Renal cortical epithelial cell (primary cell): ENCODE results near the gene HS1BP3. TPM values are rescaled to one million over a fixed set of nuclear protein-coding genes. Genes with fewer than 3 reads are reported as not detected.

ENCODE experiments used
- DNase-seq: peaks from one replicate; pipeline ENCODE4 v3.0.0-alpha.2; 2011; ENCODE audit warnings: low read depth
- total RNA-seq: library from RNA; depleted of rRNA; stranded (reverse); fragments of >200 nt; gene quantifications from 2 replicates; pipeline ENCODE4 v1.2.3, GENCODE V29; 2014

Gene HS1BP3
- total RNA-seq, 1 donor from 2014 or later, result 33.9 TPM

DNA sequence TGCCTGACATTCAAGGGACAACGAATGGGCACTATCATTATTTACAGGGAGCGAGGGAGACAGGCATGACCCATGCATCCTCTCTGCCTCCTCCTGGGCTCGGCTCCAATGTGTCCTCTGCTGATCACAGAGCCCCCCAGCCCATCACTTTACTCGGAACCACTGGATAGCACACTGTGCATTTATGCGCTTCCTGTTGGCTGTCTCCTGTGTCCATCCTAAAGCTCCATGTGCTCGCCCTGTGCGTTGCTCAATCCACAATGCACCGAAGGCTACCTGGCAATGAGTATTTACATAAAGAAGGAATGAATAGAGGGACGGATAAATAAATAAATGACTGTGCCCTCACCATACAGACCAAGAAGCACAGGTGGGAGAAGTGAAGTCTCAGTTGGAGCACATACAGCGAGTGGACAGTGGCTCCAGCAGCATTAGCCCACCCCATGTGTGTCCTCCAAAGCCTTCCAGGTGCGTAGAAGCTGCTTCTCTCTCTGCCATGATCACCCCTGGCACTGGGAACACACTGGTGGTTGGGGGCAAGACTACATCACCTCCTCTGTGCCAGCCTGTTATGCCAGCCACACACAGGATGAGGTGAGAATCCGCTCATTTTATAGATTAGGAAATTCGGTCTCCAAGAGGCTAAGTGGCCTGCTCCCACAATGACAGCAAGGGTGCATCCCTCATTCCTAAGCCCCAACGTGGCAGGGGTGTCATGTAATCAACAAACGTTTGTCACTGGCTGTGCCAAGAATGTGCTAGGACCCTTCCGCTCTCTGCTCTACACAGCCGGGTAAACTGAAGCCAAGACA, 13.7 kb upstream of the HS1BP3 start:
- no peak for DNase-seq

DNA sequence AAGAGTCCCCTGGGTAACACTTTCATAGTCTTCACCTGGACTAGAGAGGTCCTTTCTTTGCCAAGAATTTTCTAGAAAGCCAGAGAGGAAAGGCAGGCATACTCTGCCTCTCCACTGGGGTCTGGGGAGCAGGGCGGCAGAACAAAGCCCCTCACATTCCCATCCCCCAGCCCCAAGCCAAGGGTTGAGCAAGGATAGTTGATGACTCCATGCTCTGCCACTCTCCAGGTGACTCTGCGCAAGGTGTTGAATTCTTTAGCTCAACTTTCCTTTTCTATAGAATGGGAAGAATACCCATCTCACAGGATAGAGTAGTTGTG, 13.1 kb upstream of the HS1BP3 start:
- no peak for DNase-seq

DNA sequence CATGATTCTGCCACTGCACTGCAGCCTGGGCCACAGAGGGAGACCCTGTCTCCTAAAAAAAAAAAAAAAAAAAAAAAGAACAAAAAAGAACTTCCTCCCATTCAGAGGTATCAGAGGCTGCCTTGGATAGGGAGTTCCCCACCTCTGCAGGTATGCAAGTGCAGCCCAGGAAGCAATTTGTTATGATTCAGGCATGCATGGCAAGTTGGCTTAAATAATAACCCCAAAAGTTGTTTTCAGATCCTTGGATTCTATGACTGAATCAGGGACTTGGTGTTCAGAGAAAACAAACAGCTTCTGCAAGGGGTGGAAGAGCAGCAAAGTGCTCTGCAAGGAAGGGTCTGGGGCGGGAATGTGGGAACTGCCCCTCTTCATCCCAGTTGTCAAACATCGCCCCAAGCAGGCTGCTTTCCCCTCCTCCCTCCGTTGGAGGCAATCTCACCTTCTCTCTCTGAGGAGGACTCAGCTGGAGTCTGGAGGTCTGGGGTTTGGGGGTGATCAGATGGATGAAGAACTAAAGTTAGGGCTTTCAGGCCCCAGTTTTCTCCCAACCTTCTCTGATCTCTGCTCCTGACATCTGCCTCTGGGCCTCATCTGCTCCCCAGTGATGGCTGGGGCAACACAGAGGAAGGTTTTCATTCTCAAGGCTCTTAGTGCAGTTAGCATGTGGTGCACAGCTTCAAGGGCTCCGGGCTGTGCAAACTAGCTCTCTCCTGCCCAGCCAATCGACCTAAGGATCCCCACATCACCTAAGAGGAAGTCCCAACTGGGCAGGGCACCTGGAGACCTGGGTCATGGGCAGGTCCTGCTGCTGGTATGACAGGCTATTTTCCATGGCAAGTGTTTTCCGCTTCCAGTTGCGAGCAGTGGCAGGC, 12.5 kb upstream of the HS1BP3 start:
- peak; percentile 70 for DNase-seq

DNA sequence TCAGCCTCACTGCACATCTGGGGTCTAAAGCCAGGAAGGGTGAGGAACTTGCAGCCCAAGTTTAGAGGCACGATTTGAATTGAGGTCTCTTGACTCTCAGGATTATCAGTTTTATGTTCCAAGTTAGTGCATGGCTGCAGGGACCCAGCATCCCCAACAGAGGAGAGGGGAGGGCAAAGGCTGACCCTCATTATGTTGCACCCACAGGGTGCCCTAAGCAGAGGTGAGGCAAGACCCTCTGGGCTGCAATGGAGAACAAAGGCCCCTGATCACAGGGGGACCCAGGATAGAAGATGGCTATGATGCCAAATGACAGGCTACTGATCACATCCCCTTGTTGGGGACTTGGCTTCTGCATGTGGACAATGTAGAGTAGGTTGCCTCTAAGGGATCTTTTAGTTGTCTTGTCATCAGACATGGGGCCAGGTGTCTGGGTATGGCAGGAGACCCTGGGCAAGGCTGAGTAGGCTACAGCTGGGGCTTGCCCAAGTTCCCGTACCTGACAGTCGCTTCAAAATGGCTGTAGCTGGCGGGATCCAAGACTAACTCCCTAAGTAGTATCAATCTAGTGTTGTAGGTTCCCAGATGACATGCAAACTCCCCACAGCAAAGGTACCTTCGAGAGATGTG, 11.5 kb upstream of the HS1BP3 start:
- DNase-seq, result no peak

DNA sequence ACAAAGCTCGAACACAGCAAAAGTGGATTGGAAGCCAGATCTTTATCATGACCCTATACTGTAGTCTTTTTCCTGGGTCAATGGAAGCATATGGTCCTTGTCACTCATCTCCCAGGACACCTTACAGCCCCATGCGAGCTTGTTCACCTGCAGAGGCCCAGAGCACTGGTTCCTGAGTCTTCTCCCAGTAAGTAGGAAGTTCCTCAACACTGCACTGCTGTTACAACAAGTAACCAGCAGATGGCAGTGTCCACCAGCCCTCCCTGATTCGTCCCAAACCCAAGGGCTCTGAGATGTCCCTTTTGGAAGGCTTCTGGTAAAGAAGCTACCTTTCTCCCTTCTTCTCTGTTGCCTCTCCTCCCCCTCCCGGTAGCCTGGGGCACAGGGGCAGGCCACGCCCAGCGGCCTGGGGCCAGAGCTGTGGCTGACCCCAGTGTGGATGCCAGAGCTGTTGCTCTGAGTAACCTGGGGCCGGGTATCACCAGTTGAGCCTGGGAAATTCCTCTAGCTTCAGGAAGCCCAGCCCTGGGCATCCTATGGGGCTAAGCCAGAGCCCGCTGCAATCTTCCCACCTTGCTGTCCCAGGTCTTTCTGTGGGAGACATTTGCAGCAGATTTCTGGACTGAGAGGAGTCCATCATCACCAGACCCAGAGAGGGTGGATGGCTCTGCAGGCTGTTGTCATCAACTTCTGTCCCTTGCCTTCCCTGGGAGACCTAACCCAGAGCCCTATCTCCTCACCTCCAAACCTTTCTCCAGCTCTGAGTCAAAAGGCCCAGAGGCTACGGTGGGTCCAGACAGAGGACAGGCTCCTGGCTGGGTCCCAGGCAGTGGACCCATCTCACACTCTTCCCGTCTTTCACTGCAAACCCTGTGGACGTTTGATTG, 10.8 kb upstream of the HS1BP3 start:
- peak; percentile 67 for DNase-seq

DNA sequence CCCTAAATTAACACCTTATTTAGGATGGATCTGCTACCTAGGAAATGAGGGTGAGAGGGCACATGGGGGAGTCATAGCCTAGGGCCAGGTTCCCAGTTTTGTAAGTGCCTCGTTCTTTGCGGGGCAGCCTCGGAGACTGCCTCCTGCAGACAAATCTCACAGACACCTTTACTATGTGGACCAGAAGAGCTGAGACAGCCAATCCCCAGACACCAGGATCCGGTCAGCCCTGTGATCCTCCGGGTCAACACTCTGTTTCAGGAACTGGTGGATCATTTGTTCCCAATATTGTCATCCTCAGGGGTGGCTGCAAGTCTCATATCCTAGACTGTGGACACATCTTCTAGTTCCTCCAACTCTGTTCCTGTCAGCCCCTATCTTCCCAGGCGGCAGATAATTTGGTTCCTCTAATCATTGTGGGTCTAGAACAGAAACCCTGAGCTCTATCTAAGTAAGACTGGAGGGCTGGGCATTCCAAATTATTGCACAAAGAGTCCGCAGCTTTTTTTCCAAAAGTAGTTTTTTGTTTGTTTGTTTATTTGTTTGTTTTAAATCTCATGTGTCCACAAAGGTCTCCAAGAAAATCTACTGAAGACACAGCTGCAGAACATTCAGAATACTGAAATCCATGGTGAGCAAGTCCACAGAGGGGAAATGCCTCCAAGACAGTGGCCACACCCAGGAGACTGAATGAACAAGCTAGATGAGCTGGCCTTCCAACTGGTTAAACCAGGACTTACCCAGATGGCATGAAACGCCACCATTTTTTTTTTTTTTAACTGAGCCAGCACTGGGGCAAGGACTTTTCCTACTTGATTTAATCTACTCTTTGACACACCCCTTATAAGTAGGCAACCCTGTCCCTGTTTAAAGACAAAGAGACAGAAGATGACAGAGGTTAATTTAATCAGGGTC, 9.9 kb upstream of the HS1BP3 start:
- peak; percentile 18 for DNase-seq

DNA sequence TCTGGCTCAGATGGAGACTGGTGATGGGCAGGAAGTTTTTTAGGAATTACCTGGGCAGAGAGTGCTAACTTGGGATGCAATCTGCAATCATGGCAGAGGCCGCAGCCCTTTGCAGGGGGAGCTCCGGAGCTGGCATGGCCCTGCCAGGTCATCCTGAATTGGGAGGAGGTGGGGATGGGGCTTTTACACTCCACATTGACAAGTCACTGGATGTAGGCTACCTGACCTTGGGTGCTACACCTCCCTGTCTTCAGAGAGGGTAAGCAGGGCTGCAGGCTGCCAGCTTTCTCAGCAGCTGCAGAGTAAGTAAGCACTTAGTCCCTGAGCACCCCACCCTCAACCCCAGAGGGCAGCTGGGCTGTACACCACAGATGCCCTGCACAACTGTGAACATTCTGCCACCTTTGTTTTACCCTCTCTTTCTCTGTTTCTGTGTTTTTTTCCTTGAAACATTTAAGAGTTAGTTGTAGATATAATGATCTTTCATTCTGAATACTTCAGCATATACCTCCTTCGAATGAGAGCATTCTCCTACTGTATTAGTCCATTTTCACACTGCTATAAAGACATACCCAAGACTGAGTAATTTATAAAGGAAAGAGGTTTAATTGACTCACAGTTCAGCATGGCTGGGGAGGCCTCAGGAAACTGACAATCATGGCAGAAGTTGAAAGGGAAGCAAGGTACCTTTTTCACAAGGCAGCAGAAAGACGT, 6.8 kb upstream of the HS1BP3 start:
- DNase-seq, result no peak

DNA sequence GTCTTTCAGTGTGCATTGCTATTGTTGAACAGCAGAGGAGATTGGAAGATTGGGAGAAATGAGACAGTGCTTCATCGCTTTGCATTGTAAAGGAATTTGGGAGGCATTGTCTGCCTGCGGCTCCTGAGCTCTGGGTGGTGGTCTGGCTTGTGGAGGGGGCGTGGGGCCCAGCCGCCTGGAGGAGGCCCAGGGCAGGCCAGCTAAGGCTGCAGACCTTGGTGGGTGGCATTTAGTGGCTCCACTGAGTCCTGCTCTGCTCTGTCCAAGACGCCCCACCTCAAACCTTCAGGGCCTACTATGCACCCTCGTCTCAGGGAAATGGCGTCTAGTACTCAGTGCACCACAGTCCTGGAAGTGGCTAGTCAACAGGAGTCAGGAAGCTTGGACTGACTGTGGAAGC, 5.7 kb upstream of the HS1BP3 start:
- DNase-seq, result no peak

DNA sequence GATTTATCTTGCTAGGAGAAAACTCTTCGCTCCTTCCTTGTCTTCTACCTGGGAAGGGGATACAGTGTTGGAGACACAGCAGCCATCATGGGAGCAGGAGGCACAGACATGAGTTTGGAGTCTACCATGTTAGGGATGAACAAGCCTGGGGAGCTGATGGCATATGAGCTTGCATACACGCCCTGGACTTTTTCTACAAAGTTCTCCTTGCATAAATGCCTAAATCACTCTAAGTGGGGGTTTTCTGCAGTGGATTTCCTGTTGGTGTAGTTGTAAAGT, 3.6 kb upstream of the HS1BP3 start:
- no peak for DNase-seq

GRCh38 chr2:20653695-20654534, 3.0 kb upstream of the HS1BP3 start:
- DNase-seq, result no peak

DNA sequence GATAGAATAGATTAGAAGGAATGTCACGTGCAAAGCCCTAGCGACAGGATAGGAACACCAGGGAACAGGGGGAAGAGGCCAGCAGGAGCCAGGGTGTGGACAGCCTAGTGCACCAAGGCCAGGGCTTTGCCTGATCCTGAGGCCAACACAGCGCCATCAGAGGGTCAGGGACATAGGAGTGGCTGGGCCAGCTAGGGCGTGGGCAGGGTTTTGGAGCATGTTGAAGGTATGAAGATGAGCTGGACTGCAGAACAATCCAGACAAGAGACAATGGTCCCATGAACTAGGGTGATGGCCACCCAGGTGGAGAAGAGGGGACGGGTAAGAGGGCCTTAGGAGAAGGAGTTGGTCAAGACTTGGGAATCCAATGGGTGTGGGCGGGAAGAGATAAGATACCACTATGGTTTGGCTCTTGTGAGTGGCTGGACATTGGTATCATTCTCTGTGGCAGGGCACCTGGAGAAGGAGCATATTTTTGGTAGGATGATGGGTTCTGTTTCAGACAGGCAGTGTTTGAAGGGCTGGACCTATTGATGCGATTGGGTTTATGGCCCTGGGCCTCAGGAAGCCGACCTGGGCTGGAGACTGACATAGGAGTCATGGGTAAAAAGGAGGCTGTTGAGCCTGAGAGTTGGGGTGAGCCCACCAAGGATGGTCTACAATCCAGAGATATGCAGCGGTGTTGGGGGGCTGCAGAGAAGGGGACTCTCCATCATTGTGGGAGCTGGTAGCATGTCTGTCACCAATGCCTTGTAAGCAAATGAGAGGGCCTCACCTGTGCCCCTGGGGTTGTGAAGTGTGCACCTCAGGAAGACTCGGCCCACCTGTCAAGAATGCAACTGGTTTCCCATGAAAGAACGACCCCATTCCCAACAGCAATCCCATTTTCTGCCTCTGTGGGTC, 2.0 kb upstream of the HS1BP3 start:
- no peak for DNase-seq

DNA sequence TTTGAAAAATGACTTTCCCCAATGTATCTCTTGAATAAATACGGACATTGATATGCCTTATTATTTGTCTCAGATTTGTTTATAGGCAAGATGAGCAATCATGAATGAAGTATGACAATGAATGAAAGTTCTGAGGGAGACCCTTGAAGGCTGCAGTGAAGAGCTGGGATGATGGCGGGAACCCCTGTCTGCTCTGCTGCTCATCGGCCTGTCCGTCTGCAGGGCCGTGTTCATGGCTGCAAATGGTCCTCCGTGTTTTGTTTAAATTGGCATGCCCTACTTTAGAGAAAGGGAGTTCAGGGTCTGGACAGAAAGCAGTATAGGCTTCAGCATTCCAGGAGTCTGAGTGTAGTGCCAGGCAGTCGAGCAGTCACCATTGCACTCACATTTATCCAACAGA, 1.2 kb upstream of the HS1BP3 start:
- DNase-seq, result no peak

GRCh38 chr2:20651731-20652099, 817 bp upstream of the HS1BP3 start:
- no peak for DNase-seq

DNA sequence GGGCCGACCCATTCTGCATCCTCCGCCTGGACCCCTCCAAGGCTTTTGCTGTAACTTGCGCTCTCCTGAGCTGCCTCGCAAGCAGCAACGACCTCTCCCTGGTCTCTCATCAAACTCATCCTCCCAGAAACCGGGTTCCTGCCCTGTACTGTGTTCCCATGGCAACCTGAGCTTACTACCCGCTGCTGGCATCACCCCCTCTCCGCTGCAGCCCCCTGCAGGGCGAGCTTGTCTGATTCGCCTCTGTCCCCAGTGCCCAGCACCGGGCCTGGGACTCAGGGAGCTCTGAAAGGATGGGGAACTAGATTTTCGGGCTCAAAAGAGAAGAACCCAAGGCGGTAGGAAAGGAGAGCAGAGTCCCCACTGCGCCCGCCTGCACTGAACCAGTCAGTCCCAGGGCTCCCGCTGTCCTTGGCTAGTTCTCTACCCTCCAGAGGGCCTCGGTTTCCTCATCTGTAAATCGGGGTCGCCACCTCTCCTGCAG, 463 bp downstream of the HS1BP3 start:
- peak; percentile 23 for DNase-seq

- DNase-seq, result peak; percentile 36
Measured at GRCh38 chr2:20649976-20650375, 922 bp downstream of the HS1BP3 start.

- peak; percentile 69 for DNase-seq
Measured at GRCh38 chr2:20649576-20649975, 1.3 kb downstream of the HS1BP3 start.

GRCh38 chr2:20648831-20649230, 2.1 kb downstream of the HS1BP3 start:
- DNase-seq, result no peak

DNA sequence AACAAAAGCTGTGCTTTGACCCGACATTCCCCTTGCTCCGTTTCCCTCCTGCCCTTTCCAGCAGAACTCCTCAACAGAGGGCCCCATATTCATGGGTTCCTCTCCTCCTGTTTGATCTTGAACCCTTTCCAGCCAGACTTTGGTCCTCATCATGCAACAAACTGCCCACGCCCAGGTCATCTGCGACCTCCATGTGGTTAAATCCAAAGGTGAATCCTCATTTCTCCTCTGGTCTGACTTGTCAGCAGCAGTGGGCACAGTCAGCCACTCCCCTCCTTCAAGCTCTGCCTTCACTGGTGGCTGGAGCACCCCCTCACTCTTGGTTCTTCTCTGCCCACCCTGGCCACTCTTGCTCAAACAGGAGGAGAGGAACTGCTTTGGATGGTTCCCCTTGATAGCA, 2.7 kb downstream of the HS1BP3 start:
- no peak for DNase-seq
